Measurements from ENCODE around the gene GAS7. TPM values are rescaled to one million over a fixed set of nuclear protein-coding genes. Genes with fewer than 3 reads are reported as not detected.

GAS7 gene
- total and polyA plus RNA-seq, 2 experiments from 2014 or later, result 1.9 to 10.7 TPM

DNA sequence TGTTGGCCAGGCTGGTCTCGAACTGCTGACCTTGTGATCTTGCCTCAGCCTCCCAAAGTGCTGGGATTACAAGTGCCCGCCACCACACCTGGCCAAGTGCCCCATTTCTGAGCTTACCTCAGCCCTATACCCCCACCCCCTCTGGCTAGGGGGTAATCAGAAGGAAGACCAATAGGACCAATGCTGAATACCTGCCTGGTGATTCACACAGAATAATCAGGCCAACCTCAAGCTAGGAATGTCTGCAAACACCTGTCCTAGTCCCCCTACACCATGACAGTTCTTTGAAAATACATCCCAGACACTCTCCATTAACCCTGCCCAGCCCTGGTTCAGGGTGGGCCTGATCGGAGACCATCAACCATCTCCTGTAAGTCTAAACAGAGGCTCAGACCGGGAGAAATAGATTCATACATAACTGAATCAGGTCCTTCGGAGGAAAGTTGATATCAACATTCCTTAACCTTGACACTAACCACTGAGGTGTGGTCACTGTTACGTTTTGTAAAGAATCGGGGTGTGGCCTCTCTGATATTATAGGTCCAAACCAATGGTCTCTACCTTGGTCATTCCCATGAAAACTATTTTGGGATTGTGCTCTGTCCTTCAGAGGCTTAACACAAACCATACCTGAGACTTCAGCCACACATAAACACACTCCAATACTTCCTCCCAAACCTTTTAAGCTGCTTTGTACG, 130.8 kb downstream of the GAS7 start (continued):
- no peak for TF ChIP-seq NANOG (IDR thresholded peaks at IDR 0.05; ENCODE audit: borderline replicate concordance)
- TF ChIP-seq ZNF331 (CRISPR knock-in tag; IDR thresholded peaks at IDR 0.05; ENCODE audit: low read depth), result no peak
- TF ChIP-seq, protein P1, sequence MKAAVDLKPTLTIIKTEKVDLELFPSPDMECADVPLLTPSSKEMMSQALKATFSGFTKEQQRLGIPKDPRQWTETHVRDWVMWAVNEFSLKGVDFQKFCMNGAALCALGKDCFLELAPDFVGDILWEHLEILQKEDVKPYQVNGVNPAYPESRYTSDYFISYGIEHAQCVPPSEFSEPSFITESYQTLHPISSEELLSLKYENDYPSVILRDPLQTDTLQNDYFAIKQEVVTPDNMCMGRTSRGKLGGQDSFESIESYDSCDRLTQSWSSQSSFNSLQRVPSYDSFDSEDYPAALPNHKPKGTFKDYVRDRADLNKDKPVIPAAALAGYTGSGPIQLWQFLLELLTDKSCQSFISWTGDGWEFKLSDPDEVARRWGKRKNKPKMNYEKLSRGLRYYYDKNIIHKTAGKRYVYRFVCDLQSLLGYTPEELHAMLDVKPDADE (IDR thresholded peaks at IDR 0.05), result no peak
- TF ChIP-seq, protein P2, sequence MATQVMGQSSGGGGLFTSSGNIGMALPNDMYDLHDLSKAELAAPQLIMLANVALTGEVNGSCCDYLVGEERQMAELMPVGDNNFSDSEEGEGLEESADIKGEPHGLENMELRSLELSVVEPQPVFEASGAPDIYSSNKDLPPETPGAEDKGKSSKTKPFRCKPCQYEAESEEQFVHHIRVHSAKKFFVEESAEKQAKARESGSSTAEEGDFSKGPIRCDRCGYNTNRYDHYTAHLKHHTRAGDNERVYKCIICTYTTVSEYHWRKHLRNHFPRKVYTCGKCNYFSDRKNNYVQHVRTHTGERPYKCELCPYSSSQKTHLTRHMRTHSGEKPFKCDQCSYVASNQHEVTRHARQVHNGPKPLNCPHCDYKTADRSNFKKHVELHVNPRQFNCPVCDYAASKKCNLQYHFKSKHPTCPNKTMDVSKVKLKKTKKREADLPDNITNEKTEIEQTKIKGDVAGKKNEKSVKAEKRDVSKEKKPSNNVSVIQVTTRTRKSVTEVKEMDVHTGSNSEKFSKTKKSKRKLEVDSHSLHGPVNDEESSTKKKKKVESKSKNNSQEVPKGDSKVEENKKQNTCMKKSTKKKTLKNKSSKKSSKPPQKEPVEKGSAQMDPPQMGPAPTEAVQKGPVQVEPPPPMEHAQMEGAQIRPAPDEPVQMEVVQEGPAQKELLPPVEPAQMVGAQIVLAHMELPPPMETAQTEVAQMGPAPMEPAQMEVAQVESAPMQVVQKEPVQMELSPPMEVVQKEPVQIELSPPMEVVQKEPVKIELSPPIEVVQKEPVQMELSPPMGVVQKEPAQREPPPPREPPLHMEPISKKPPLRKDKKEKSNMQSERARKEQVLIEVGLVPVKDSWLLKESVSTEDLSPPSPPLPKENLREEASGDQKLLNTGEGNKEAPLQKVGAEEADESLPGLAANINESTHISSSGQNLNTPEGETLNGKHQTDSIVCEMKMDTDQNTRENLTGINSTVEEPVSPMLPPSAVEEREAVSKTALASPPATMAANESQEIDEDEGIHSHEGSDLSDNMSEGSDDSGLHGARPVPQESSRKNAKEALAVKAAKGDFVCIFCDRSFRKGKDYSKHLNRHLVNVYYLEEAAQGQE (IDR thresholded peaks at IDR 0.05; ENCODE audit: unreplicated experiment), result no peak

DNA sequence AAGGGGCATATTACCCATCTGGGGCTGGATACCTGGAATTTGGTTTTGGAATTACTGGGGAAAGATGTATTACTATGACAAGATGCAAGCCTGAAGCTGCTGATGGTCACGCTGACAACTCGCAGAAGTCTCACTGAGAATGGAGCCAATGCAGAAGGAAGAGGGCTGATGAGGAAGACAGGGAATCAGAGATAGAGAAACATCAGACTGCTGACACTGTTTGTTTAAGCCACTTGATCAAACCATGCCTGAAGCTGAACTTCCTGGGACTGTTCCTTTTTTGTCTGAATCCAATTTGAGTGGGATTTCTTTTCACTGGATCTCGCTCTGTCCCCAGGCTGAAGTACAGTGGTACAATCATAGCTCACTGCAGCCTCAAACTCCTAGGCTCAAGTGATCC, 133.9 kb downstream of the GAS7 start:
- H3K27ac Mint-ChIP-seq, result no peak overlapping the region
- DNase-seq (ENCODE audit: low spot score) (no peak), ATAC-seq (no peak)
- H3K27me3 ChIP-seq (ENCODE audit: insufficient read depth), result no peaks in the 10 kb centered on the region
- H3K9me2 ChIP-seq (ENCODE audit: insufficient read depth), result no peaks in the 10 kb centered on the region
- peaks cover 5% of the 10 kb centered on the region for H3K27me3 Mint-ChIP-seq (ENCODE audit: insufficient read depth, low read depth, poor library complexity)
- H4K20me1 ChIP-seq (replicated peaks; ENCODE audit: insufficient read depth), result no peaks in the 10 kb centered on the region
- H3K4me1 ChIP-seq (ENCODE audit: insufficient read depth), result no peaks in the 10 kb centered on the region
- no peaks in the 10 kb centered on the region for H3K36me3 Mint-ChIP-seq (ENCODE audit: low read depth)
- H3K4me3 Mint-ChIP-seq, result no peak overlapping the region
- H3K4me3 ChIP-seq, result no peak overlapping the region
- no peak overlapping the region for H3K27ac ChIP-seq (ENCODE audit: low read depth)
- no peaks in the 10 kb centered on the region for H3K36me3 ChIP-seq (ENCODE audit: insufficient read depth)
- peaks cover 13% of the 10 kb centered on the region for H3K9me3 Mint-ChIP-seq
- no peak overlapping the region for H3K4me2 ChIP-seq
- TF ChIP-seq JUNB (IDR thresholded peaks at IDR 0.05; ENCODE audit: unreplicated experiment) (no peak), EZH2phosphoT487 (IDR thresholded peaks at IDR 0.05; ENCODE audit: unreplicated experiment) (no peak), EZH2 (IDR thresholded peaks at IDR 0.05; ENCODE audit: low read depth, unreplicated experiment) (no peak)
- TF ChIP-seq, protein P1 (IDR thresholded peaks at IDR 0.05), result no peak
- TF ChIP-seq, protein P2 (IDR thresholded peaks at IDR 0.05; ENCODE audit: unreplicated experiment), result no peak
- no peaks in the 10 kb centered on the region for H3K79me2 ChIP-seq (replicated peaks; ENCODE audit: insufficient read depth)
- peaks cover 19% of the 10 kb centered on the region for H3K4me1 Mint-ChIP-seq
- H2AFZ ChIP-seq, result no peak overlapping the region
- no peaks in the 10 kb centered on the region for H3F3A ChIP-seq (replicated peaks; ENCODE audit: low read depth)
